22Rv1 (cell line): ENCODE results near the gene CRACR2A.

ENCODE experiments used
- H3K27ac ChIP-seq: fragments of 450-650 bp; 2 replicates; pipeline ENCODE4 v1.5.1; 2017
- CTCF ChIP-seq: fragments of 450-650 bp; IDR thresholded peaks from 2 replicates; pipeline ENCODE4 v1.5.1; 2017; ENCODE audit warnings: mild to moderate bottlenecking
- ZFX ChIP-seq: fragments of 450-650 bp; IDR thresholded peaks from 2 replicates; pipeline ENCODE4 v1.6.1; 2017; ENCODE audit warnings: antibody characterized with exemption, borderline replicate concordance

Gene CRACR2A

DNA sequence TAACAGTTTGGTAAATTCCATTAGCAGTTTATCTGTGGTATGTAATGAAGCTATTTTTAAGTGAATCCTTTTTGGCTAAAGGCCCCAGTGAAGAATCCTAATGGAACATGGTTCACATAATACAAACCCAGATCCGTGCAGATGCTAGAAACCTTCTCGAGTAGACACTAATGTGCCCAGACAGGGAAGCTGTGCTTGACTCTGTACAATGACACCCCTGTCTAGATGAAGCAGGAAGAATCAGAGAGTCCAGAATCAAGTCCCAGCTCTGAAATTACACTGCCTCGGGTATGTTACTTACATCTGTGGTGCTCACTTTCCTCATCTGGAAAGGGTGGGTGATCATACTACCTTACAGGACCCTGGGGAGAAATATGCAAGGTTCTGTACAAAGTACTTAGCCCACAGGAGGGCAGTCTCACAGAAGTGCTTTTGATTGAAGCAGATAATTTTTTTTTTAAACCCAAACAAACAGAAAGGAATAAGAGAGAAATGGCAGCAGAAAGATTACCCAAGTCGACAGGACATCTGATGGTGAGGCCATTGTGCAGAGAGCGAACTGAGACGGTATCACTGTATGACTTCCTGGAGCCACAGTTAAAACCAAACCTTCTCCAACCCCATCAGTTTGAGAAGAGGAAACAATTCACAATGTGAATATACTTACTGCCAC, 8.5 kb downstream of the CRACR2A start:
- H3K27ac ChIP-seq: no peak overlapping the region
- no peak for TF ChIP-seq CTCF
- TF ChIP-seq ZFX: no peak

GRCh38 chr12:3743803-3744202, 9.1 kb downstream of the CRACR2A start:
- TF ChIP-seq CTCF (no peak), ZFX (no peak)
- H3K27ac ChIP-seq: no peak overlapping the region

GRCh38 chr12:3741882-3742672, 10.8 kb downstream of the CRACR2A start:
- TF ChIP-seq ZFX (no peak), CTCF (no peak)

DNA sequence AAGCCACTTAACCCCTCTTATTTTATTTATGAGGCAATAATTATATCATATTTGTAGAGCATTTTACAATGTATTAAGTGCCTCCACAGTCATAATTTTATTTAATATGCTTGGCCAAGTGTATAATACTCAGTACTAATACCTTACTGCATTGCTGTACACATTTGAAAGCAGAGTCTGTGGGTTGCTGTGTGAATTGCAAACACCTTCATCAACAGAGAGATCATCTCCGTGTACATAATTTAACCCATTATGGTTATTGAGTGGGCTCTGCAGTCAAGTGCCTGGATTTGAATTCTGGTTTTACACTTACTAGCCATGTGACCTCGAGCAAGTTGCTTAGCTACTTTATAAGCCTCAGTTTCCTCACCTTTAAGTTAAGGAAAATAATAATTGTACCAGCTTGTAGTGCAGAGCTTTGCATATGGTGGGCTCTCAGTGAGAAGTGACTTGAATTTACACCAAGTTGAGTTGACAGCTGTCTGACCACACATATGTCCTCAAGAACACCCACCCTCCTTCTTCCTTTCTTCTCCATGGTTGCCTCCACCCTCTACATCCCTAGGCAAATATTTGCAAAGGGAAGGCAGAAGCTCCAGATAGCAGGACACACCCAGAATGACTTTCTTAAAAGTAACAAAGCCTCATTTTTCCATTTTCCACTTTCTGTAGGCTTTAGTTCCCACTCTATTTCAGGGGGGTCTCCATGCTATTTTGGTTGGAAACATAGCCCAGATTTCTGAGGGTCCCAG, 12.3 kb downstream of the CRACR2A start:
- TF ChIP-seq CTCF (no peak), ZFX (no peak)
- H3K27ac ChIP-seq: no peak overlapping the region

More at GRCh38 chr12:3741882-3742672, 10.8 kb downstream of the CRACR2A start:
- no peak overlapping the region for H3K27ac ChIP-seq

- H3K27ac ChIP-seq: no peak overlapping the region
- no peak for TF ChIP-seq ZFX
- TF ChIP-seq CTCF: no peak
Measured at GRCh38 chr12:3735432-3735831, 17.5 kb downstream of the CRACR2A start.

DNA sequence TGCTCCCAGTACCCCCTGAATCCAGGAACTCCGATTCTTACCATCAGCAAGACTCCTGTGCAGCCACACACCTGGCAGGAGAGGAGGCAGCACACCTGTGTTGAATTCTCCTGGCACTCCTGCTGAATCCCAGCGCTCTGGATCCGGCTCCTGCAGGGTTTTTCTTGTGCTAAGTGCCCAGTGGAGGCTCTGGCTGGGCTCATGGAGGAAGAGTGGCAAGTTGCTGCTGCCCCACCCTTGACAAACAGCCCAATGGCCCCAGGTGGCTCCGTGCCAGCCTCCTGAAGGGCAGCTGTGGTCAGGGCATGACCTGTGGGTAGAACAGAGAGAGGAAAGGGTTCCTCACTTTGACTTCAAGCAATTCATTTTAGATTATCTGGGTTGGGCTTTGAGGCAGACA, 20.0 kb downstream of the CRACR2A start:
- no peak overlapping the region for H3K27ac ChIP-seq
- TF ChIP-seq CTCF: no peak
- no peak for TF ChIP-seq ZFX

DNA sequence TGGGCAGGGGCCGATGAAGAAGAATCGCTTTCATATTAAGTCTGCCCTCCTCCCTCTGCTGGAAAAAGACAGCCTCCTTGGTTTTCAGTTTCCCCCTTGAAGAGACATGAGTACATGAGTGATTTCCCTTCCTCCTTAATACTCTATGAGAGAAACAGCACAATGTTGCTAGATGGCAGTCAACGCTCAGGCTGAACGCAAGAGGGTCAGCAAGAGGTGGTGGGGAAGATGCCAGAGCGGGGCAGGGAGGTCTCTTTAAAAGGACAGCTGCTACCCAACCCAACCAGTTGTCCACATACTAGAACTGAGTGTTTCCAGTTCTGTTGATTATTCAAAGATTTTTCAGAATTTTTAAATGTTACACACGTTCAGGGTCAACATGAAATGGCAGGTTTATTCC, 22.8 kb downstream of the CRACR2A start:
- TF ChIP-seq CTCF: no peak
- TF ChIP-seq ZFX: no peak
- H3K27ac ChIP-seq: no peak overlapping the region
